NCI-H1417 treated with DMSO at 0.1 percent for 48 hours (cell line): Measurements from ENCODE around the gene TFIP11.

ENCODE experiments used
- DNase-seq: peaks from one replicate; lab custom pipeline; 2025; lab: John Stamatoyannopoulos, UW

The TFIP11 gene

GRCh38 chr22:26512149-26512793, at the start of gene TFIP11:
TFIP11 (minus strand) TSS chr22:26512473; CDS start chr22:26510272, 2,201 bp downstream.
- DNase-seq, result no peak

GRCh38 chr22:26561756-26562417, 49.6 kb upstream of the TFIP11 start:
- DNase-seq, result no peak

- DNase-seq, result no peak
These were observed 47.8 kb upstream of the TFIP11 start for GRCh38 chr22:26559961-26560575.

- no peak for DNase-seq
These were observed 46.1 kb upstream of the TFIP11 start for GRCh38 chr22:26558248-26558895.

- DNase-seq, result no peak
These were observed 44.6 kb upstream of the TFIP11 start for GRCh38 chr22:26556904-26557303.

GRCh38 chr22:26555478-26555877, 43.2 kb upstream of the TFIP11 start:
- no peak for DNase-seq

GRCh38 chr22:26554956-26555355, 42.7 kb upstream of the TFIP11 start:
- no peak for DNase-seq

GRCh38 chr22:26553056-26553752, 40.9 kb upstream of the TFIP11 start:
- no peak for DNase-seq

GRCh38 chr22:26552466-26552865, 40.2 kb upstream of the TFIP11 start:
- DNase-seq, result no peak

- no peak for DNase-seq
These were observed 39.3 kb upstream of the TFIP11 start for GRCh38 chr22:26551568-26551967.

GRCh38 chr22:26550498-26551033, 38.3 kb upstream of the TFIP11 start:
- no peak for DNase-seq

- DNase-seq, result no peak
These were observed 37.7 kb upstream of the TFIP11 start for GRCh38 chr22:26549902-26550497.

- DNase-seq, result no peak
These were observed 36.7 kb upstream of the TFIP11 start for GRCh38 chr22:26548984-26549383.

GRCh38 chr22:26548303-26548702, 36.0 kb upstream of the TFIP11 start:
- no peak for DNase-seq

- no peak for DNase-seq
These were observed 35.6 kb upstream of the TFIP11 start for GRCh38 chr22:26547837-26548236.

GRCh38 chr22:26547426-26547825, 35.2 kb upstream of the TFIP11 start:
- no peak for DNase-seq

GRCh38 chr22:26546282-26546681, 34.0 kb upstream of the TFIP11 start:
- DNase-seq, result no peak

GRCh38 chr22:26545827-26546226, 33.6 kb upstream of the TFIP11 start:
- DNase-seq, result no peak

GRCh38 chr22:26545385-26545784, 33.1 kb upstream of the TFIP11 start:
- DNase-seq, result no peak

GRCh38 chr22:26544489-26544888, 32.2 kb upstream of the TFIP11 start:
- DNase-seq, result no peak

- no peak for DNase-seq
These were observed 30.6 kb upstream of the TFIP11 start for GRCh38 chr22:26542831-26543230.
